ENCODE measurements around the gene VPS45. TPM values are rescaled to one million over a fixed set of nuclear protein-coding genes. Genes with fewer than 3 reads are reported as not detected.

VPS45 gene
- polyA plus RNA-seq, 3 donors, result 36.0 to 41.9 (median 36.8) TPM

- no peaks in the 10 kb centered on the region for H3K79me2 ChIP-seq (ENCODE audit: insufficient read depth, low read length)
- peaks cover 0 to 2% of the 10 kb centered on the region in 2 donors for H3K36me3 Mint-ChIP-seq
- TF ChIP-seq CTCF (IDR thresholded peaks at IDR 0.05), result no peak
- peaks cover 6% of the 10 kb centered on the region for H3K4me1 Mint-ChIP-seq
- no peak overlapping the region for H3K9ac ChIP-seq (ENCODE audit: insufficient read depth, low read length, poor library complexity, severe bottlenecking)
- H3K4me3 ChIP-seq (replicated peaks in 1 of 3; ENCODE audit: low read depth in 2 of 3, low read length in 3 of 3), result no peak overlapping the region
- peaks cover 0 to 7% of the 10 kb centered on the region in 2 donors for H3K9me3 ChIP-seq (replicated peaks in 1 of 2; ENCODE audit: control insufficient read depth in 1 of 2, insufficient read depth in 1 of 2, low read length in 2 of 2)
- no peaks in the 10 kb centered on the region for H3K36me3 ChIP-seq (replicated peaks in 1 of 2; ENCODE audit: control insufficient read depth in 1 of 2, insufficient read depth in 2 of 2, low read length in 2 of 2)
- H4K20me1 ChIP-seq (ENCODE audit: insufficient read depth, low read length), result no peaks in the 10 kb centered on the region
- peaks cover 90 to 99% of the 10 kb centered on the region in 2 donors for H3K27me3 ChIP-seq (ENCODE audit: control insufficient read depth in 2 of 2, insufficient read depth in 2 of 2, low read length in 2 of 2)
- peaks cover 81 to 93% (median 83%) of the 10 kb centered on the region in 3 donors for H3K27me3 Mint-ChIP-seq (ENCODE audit: low read depth in 3 of 3)
- no peak overlapping the region for H3K27ac ChIP-seq (ENCODE audit: low read depth in 1 of 2, low read length in 2 of 2)
- DNase-seq, result no peak
- H2AFZ ChIP-seq (ENCODE audit: insufficient read depth, low read depth, low read length, poor library complexity, severe bottlenecking), result no peak overlapping the region
- H3K4me3 Mint-ChIP-seq, result peak overlapping the region in 1 of 2 donors; percentile 78
- intact Hi-C loops (cut with micrococcal nuclease), result loop anchor here in 1 of 2 donors (10.0 kb wide), 1 partner anchor 48 kb away; no protein-coding TSS in a partner anchor
- H3K4me2 ChIP-seq (replicated peaks; ENCODE audit: extremely low read depth, low read length, poor library complexity, severe bottlenecking), result no peak overlapping the region
- peaks cover 0 to 6% (median 0%) of the 10 kb centered on the region in 7 donors for H3K9me3 Mint-ChIP-seq
- no peak overlapping the region for H3K27ac Mint-ChIP-seq
- H3K4me1 ChIP-seq (ENCODE audit: control insufficient read depth in 1 of 2, insufficient read depth in 2 of 2, low read length in 2 of 2), result no peaks in the 10 kb centered on the region
- WGBS (ENCODE audit: insufficient coverage), result 95% methylated on average over 2 of the region's 6 CpGs
These were observed 45.2 kb upstream of the VPS45 start for GRCh38 chr1:150022357-150022756.

- H3K4me3 ChIP-seq (replicated peaks in 1 of 3; ENCODE audit: low read depth in 2 of 3, low read length in 3 of 3), result no peak overlapping the region
- Mint-ChIP-seq H3K27ac (no peak overlapping the region), H3K9me3 (peaks cover 0 to 8% (median 0%) of the 10 kb centered on the region in 7 donors), H3K4me1 (no peaks in the 10 kb centered on the region), H3K36me3 (peaks cover 0 to 2% of the 10 kb centered on the region in 2 donors), H3K27me3 (ENCODE audit: low read depth in 3 of 3) (peaks cover 68 to 85% (median 71%) of the 10 kb centered on the region in 3 donors), H3K4me3 (peak overlapping the region in 1 of 2 donors; percentile 63)
- H3K79me2 ChIP-seq (ENCODE audit: insufficient read depth, low read length), result no peaks in the 10 kb centered on the region
- TF ChIP-seq CTCF (IDR thresholded peaks at IDR 0.05), result no peak
- intact Hi-C loops (cut with micrococcal nuclease), result loop anchor here in 1 of 2 donors (10.0 kb wide), 1 partner anchor 49 kb away; no protein-coding TSS in a partner anchor
- 100% methylated on average over 2 of the region's 2 CpGs for WGBS (ENCODE audit: insufficient coverage)
- peaks cover 82 to 97% of the 10 kb centered on the region in 2 donors for H3K27me3 ChIP-seq (ENCODE audit: control insufficient read depth in 2 of 2, insufficient read depth in 2 of 2, low read length in 2 of 2)
- no peaks in the 10 kb centered on the region for H3K4me1 ChIP-seq (ENCODE audit: control insufficient read depth in 1 of 2, insufficient read depth in 2 of 2, low read length in 2 of 2)
- H2AFZ ChIP-seq (ENCODE audit: insufficient read depth, low read depth, low read length, poor library complexity, severe bottlenecking), result no peak overlapping the region
- no peak overlapping the region for H3K9ac ChIP-seq (ENCODE audit: insufficient read depth, low read length, poor library complexity, severe bottlenecking)
- H3K36me3 ChIP-seq (replicated peaks in 1 of 2; ENCODE audit: control insufficient read depth in 1 of 2, insufficient read depth in 2 of 2, low read length in 2 of 2), result no peaks in the 10 kb centered on the region
- H4K20me1 ChIP-seq (ENCODE audit: insufficient read depth, low read length), result no peaks in the 10 kb centered on the region
- no peak overlapping the region for H3K4me2 ChIP-seq (replicated peaks; ENCODE audit: extremely low read depth, low read length, poor library complexity, severe bottlenecking)
- no peak for DNase-seq
- H3K9me3 ChIP-seq (replicated peaks in 1 of 2; ENCODE audit: control insufficient read depth in 1 of 2, insufficient read depth in 1 of 2, low read length in 2 of 2), result no peaks in the 10 kb centered on the region
- no peak overlapping the region for H3K27ac ChIP-seq (ENCODE audit: low read depth in 1 of 2, low read length in 2 of 2)
These were observed 43.4 kb upstream of the VPS45 start for GRCh38 chr1:150024156-150024555.

Measured in CD14-positive monocyte (primary cell).